Neuronal stem cell (in vitro differentiated cells): ENCODE measurements around the gene PANK4.
A peak's percentile ranks its signal among the peaks of the same experiment; 100 is the strongest.

Source experiments
- DNase-seq: peaks from one replicate; pipeline ENCODE4 v3.0.0-alpha.2; 2013; ENCODE audit warnings: low spot score
- H2AFZ ChIP-seq: one replicate; pipeline ENCODE4 v1.6.1; 2013; ENCODE audit warnings: mild to moderate bottlenecking, low read length, inconsistent platforms
- H2AK5ac ChIP-seq: 2 replicates; pipeline ENCODE4 v1.6.1; 2013; ENCODE audit warnings: low read depth, mild to moderate bottlenecking, inconsistent platforms, low read length, moderate library complexity, mixed read lengths
- H2BK120ac ChIP-seq: 2 replicates; pipeline ENCODE4 v1.6.1; 2013; ENCODE audit warnings: low read depth, mild to moderate bottlenecking, inconsistent platforms, low read length, moderate library complexity, mixed read lengths
- H2BK12ac ChIP-seq: one replicate; pipeline ENCODE4 v1.6.1; 2013; ENCODE audit warnings: low read length, inconsistent platforms
- H2BK15ac ChIP-seq: 2 replicates; pipeline ENCODE4 v1.6.1; 2013; ENCODE audit warnings: mild to moderate bottlenecking, low read length, inconsistent platforms, mixed read lengths
- H2BK5ac ChIP-seq: one replicate; pipeline ENCODE4 v1.6.1; 2013; ENCODE audit warnings: inconsistent platforms, mild to moderate bottlenecking, low read length, moderate library complexity
- H3K14ac ChIP-seq: one replicate; pipeline ENCODE4 v1.6.1; 2013; ENCODE audit warnings: low read length, inconsistent platforms
- H3K18ac ChIP-seq: 2 replicates; pipeline ENCODE4 v1.6.1; 2013; ENCODE audit warnings: low read length, inconsistent platforms
- H3K23ac ChIP-seq: 2 replicates; pipeline ENCODE4 v1.6.1; 2013; ENCODE audit warnings: low read depth, mild to moderate bottlenecking, mixed read lengths, low read length, inconsistent platforms; ENCODE audit not compliant: poor library complexity
- H3K27ac ChIP-seq: replicated peaks from 3 replicates; pipeline ENCODE4 v1.5.1; 2013; ENCODE audit warnings: low read length, inconsistent platforms
- H3K27me3 ChIP-seq, 3 experiments: 2 replicates each; pipeline ENCODE4 v1.6.1; 2013; ENCODE audit warnings: low read length in 3 of 3, mild to moderate bottlenecking in 2 of 3, inconsistent platforms in 1 of 3, low read depth in 1 of 3, mixed read lengths in 1 of 3, moderate library complexity in 1 of 3; ENCODE audit not compliant: control insufficient read depth in 3 of 3, insufficient read depth in 3 of 3
- H3K36me3 ChIP-seq, 2 donors: replicated peaks in 1 of 2; 2 replicates each; pipeline ENCODE4 v1.6.1; 2013; ENCODE audit warnings: low read length in 2 of 2; ENCODE audit not compliant: control insufficient read depth in 2 of 2, insufficient read depth in 2 of 2
- H3K4ac ChIP-seq: 2 replicates; pipeline ENCODE4 v1.6.1; 2013; ENCODE audit warnings: inconsistent platforms, mild to moderate bottlenecking, low read length, moderate library complexity
- H3K4me1 ChIP-seq, 2 donors: 1 replicate in 1 of 2; 2 replicates in 1 of 2; pipeline ENCODE4 v1.6.1; 2013; ENCODE audit warnings: low read length in 2 of 2, low read depth in 1 of 2; ENCODE audit not compliant: control insufficient read depth in 2 of 2, insufficient read depth in 1 of 2
- H3K4me2 ChIP-seq: one replicate; pipeline ENCODE4 v1.6.1; 2013; ENCODE audit warnings: mild to moderate bottlenecking, low read length, inconsistent platforms; ENCODE audit not compliant: insufficient read depth, poor library complexity, severe bottlenecking
- H3K4me3 ChIP-seq, 2 donors: 2 replicates each; pipeline ENCODE4 v1.5.1; 2013; ENCODE audit warnings: low read length in 2 of 2, mild to moderate bottlenecking in 2 of 2, inconsistent platforms in 1 of 2, moderate library complexity in 1 of 2
- H3K79me1 ChIP-seq: one replicate; pipeline ENCODE4 v1.6.1; 2013; ENCODE audit warnings: low read depth, mild to moderate bottlenecking, inconsistent platforms, low read length, moderate library complexity
- H3K9ac ChIP-seq: one replicate; pipeline ENCODE4 v1.6.1; 2013; ENCODE audit warnings: mild to moderate bottlenecking, low read depth, low read length, inconsistent platforms; ENCODE audit not compliant: poor library complexity
- H3K9me3 ChIP-seq, 2 donors: replicated peaks in 1 of 2; 2 replicates each; pipeline versions ENCODE3 to v1.6.1; 2013; ENCODE audit warnings: low read length in 2 of 2, mild to moderate bottlenecking in 2 of 2, inconsistent platforms in 1 of 2, low read depth in 1 of 2, mixed read lengths in 1 of 2, moderate library complexity in 1 of 2; ENCODE audit not compliant: control insufficient read depth in 2 of 2, insufficient read depth in 1 of 2
- H4K8ac ChIP-seq: one replicate; pipeline ENCODE4 v1.6.1; 2013; ENCODE audit warnings: low read depth, mild to moderate bottlenecking, inconsistent platforms, low read length, moderate library complexity
- H4K91ac ChIP-seq: one replicate; pipeline ENCODE4 v1.6.1; 2013; ENCODE audit warnings: low read length, low read depth, mild to moderate bottlenecking, inconsistent platforms; ENCODE audit not compliant: poor library complexity
- WGBS, 2 donors: extraction: QIAGEN DNeasy Blood & Tissue Kit; methylation state at CpG; one replicate each; pipeline ENCODE4 v1.1.7; 2013; ENCODE audit warnings: missing lambda C conversion rate in 2 of 2, mixed read lengths in 1 of 2; ENCODE audit not compliant: insufficient read length in 2 of 2, insufficient replicate concordance in 1 of 2; ENCODE audit errors: extremely low coverage in 2 of 2; 5-methylcytosine and 5-hydroxymethylcytosine counted together

The PANK4 gene

DNA sequence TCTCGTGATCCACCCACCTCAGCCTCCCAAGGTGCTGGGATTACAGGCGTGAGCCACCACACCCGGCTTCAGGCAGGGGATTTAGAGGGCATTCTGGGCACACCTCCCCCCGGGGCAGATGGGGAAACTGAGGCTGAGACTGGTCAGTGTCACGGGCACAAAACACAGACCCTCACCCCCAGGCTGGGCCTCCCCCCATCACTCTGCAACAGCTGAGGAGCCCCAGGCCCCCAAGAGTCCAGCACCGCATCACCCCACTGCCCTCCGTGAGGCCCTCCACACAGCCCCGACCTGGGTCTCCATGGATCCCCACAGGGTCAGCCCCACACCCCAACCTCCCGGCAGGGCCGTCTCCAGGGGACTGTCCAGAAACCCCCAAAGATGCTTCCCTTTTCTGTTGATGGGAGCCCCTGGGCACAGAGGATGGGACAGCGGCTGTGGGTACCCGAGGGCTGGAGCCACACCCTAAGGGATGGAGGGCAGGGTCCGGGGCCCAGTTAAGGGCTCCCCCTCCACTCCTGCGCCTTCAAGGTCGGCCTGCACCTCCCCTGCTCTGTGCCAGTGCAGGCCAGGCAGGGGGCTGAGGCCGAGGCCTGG is 40.8 kb upstream of the PANK4 start:
- H3K27ac ChIP-seq = no peak overlapping the region
- DNase-seq = no peak
- no peaks in the 10 kb centered on the region for H3K9me3 ChIP-seq

GRCh38 chr1:2566101-2567045 is 40.0 kb upstream of the PANK4 start:
- H4K8ac ChIP-seq = no peak overlapping the region
- H3K79me1 ChIP-seq = no peaks in the 10 kb centered on the region
- H3K4me2 ChIP-seq = no peak overlapping the region
- H2BK120ac ChIP-seq = no peak overlapping the region
- no peak overlapping the region for H4K91ac ChIP-seq
- H2AK5ac ChIP-seq = peak overlapping the region; percentile 79
- H3K18ac ChIP-seq = peak overlapping the region; percentile 52
- H2BK5ac ChIP-seq = no peak overlapping the region
- peak overlapping the region; percentile 53 for H3K9ac ChIP-seq
- no peak for DNase-seq
- H3K23ac ChIP-seq = no peak overlapping the region
- no CpG with 5 or more reads among the region's 34 CpGs for WGBS, 2 donors
- no peak overlapping the region for H2AFZ ChIP-seq
- H3K36me3 ChIP-seq = no peaks in the 10 kb centered on the region
- peak overlapping the region; percentile 28 for H3K14ac ChIP-seq
- peak overlapping the region; percentile 81 for H2BK15ac ChIP-seq
- no peak overlapping the region for H3K4ac ChIP-seq
- no peaks in the 10 kb centered on the region for H3K9me3 ChIP-seq
- H3K4me3 ChIP-seq = no peak overlapping the region
- peak overlapping the region; percentile 84 for H2BK12ac ChIP-seq
- no peak overlapping the region for H3K27ac ChIP-seq
- peaks cover 2% of the 10 kb centered on the region in 2 donors for H3K4me1 ChIP-seq
- H3K27me3 ChIP-seq = peaks cover 0 to 51% (median 0%) of the 10 kb centered on the region in 3 experiments

More for the DNA sequence above, 40.8 kb upstream of the PANK4 start:
- H2AK5ac ChIP-seq = peak overlapping the region; percentile 95
- no peak overlapping the region for H3K4me2 ChIP-seq
- no peak overlapping the region for H3K14ac ChIP-seq
- peaks cover 2% of the 10 kb centered on the region in 2 donors for H3K4me1 ChIP-seq
- no peak overlapping the region for H3K4ac ChIP-seq
- H3K27me3 ChIP-seq = peaks cover 0 to 46% (median 0%) of the 10 kb centered on the region in 3 experiments
- H2BK120ac ChIP-seq = no peak overlapping the region
- no peak overlapping the region for H2AFZ ChIP-seq
- H2BK5ac ChIP-seq = no peak overlapping the region
- H2BK12ac ChIP-seq = peak overlapping the region; percentile 24
- H3K18ac ChIP-seq = peak overlapping the region; percentile 83
- H3K36me3 ChIP-seq = no peaks in the 10 kb centered on the region
- no peak overlapping the region for H4K91ac ChIP-seq
- peak overlapping the region; percentile 10 for H2BK15ac ChIP-seq
- H3K9ac ChIP-seq = no peak overlapping the region
- H4K8ac ChIP-seq = no peak overlapping the region
- H3K4me3 ChIP-seq = no peak overlapping the region
- no peak overlapping the region for H3K23ac ChIP-seq
- no CpG with 5 or more reads among the region's 16 CpGs for WGBS, 2 donors
- H3K79me1 ChIP-seq = no peaks in the 10 kb centered on the region

GRCh38 chr1:2564815-2565374 is 38.5 kb upstream of the PANK4 start:
- no peaks in the 10 kb centered on the region for H3K9me3 ChIP-seq
- peak overlapping the region; percentile 98 for H2AK5ac ChIP-seq
- H3K14ac ChIP-seq = peak overlapping the region; percentile 94
- no peak for DNase-seq
- H3K4ac ChIP-seq = peak overlapping the region; percentile 37
- H3K79me1 ChIP-seq = no peaks in the 10 kb centered on the region
- no peak overlapping the region for H3K4me3 ChIP-seq
- no peak overlapping the region for H2AFZ ChIP-seq
- H3K27me3 ChIP-seq = peaks cover 0 to 37% (median 0%) of the 10 kb centered on the region in 3 experiments
- no peak overlapping the region for H3K4me2 ChIP-seq
- H4K91ac ChIP-seq = no peak overlapping the region
- no peak overlapping the region for H2BK5ac ChIP-seq
- H3K27ac ChIP-seq = no peak overlapping the region
- H2BK120ac ChIP-seq = no peak overlapping the region
- peak overlapping the region; percentile 76 for H3K18ac ChIP-seq
- no peak overlapping the region for H3K23ac ChIP-seq
- no peak overlapping the region for H3K9ac ChIP-seq
- no peak overlapping the region for H4K8ac ChIP-seq
- H3K36me3 ChIP-seq = no peaks in the 10 kb centered on the region
- H3K4me1 ChIP-seq = peaks cover 2% of the 10 kb centered on the region in 2 donors
- WGBS, 2 donors = no CpG with 5 or more reads among the region's 14 CpGs
- H2BK15ac ChIP-seq = peak overlapping the region; percentile 96
- H2BK12ac ChIP-seq = peak overlapping the region; percentile 22
